Immature natural killer cell (primary cell): ENCODE data around the gene SHISA5. TPM values are rescaled to one million over a fixed set of nuclear protein-coding genes. Genes with fewer than 3 reads are reported as not detected.

Experiments
- DNase-seq, 3 donors: peaks; one replicate each; pipeline ENCODE4 v3.0.0; 2022; ENCODE audit warnings: mixed read lengths in 1 of 3
- H3K27ac Mint-ChIP-seq, 6 donors: one replicate each; pipeline ENCODE4 v1.8.0; 2020; ENCODE audit warnings: mixed read lengths in 6 of 6, mild to moderate bottlenecking in 5 of 6, inconsistent platforms in 4 of 6, moderate library complexity in 3 of 6
- H3K27me3 Mint-ChIP-seq, 3 donors: one replicate each; pipeline ENCODE4 v1.8.0; 2020 to 2021; ENCODE audit warnings: low read depth in 3 of 3, mild to moderate bottlenecking in 3 of 3, mixed read lengths in 3 of 3, moderate library complexity in 3 of 3, inconsistent platforms in 1 of 3
- H3K36me3 Mint-ChIP-seq, 3 donors: one replicate each; pipeline ENCODE4 v1.8.0; 2020; ENCODE audit warnings: mixed read lengths in 3 of 3, inconsistent platforms in 2 of 3, mild to moderate bottlenecking in 2 of 3
- H3K4me1 Mint-ChIP-seq, 2 donors: one replicate each; pipeline ENCODE4 v1.8.0; 2020; ENCODE audit warnings: inconsistent platforms in 2 of 2, mild to moderate bottlenecking in 2 of 2, mixed read lengths in 2 of 2, moderate library complexity in 1 of 2
- H3K4me3 Mint-ChIP-seq, 5 donors: one replicate each; pipeline ENCODE4 v1.8.0; 2020; ENCODE audit warnings: mild to moderate bottlenecking in 5 of 5, mixed read lengths in 5 of 5, inconsistent platforms in 3 of 5, moderate library complexity in 3 of 5
- H3K9me3 Mint-ChIP-seq, 6 donors: one replicate each; pipeline ENCODE4 v1.8.0; 2020; ENCODE audit warnings: mild to moderate bottlenecking in 6 of 6, mixed read lengths in 6 of 6, inconsistent platforms in 4 of 6, moderate library complexity in 3 of 6
- polyA plus RNA-seq, 3 donors: library from polyadenylated mRNA; unstranded; fragments of 300-500 nt; fragmentation: Illumina TruSeq; gene quantifications; one replicate each; pipeline ENCODE4 v1.2.3, GENCODE V29; 2021

SHISA5 gene
- polyA plus RNA-seq, 3 donors from 2014 or later: 351 to 618 (median 505) TPM

DNA sequence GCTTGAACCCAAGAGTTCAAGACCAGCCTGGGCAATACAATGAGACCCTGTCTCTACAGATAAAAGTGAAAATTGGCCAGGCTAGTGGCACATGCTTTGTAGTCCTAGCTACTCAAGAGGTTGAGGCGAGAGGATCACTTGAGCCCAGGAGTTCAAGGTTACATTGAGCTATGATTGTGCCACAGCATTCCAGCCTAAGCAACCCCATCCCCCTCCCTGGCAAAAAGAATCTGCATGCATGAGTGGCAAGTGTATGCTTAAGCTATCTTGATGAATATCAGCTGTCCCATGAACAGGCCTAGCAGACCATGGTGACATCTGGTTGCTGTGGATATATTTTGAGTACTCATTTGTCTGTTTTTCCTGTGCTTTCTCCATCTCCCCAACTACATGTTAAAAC, 52.7 kb downstream of the SHISA5 start:
- Mint-ChIP-seq H3K27me3 (peaks cover 0 to 2% (median 1%) of the 10 kb centered on the region in 3 donors), H3K4me3 (no peak overlapping the region), H3K4me1 (peaks cover 20 to 23% of the 10 kb centered on the region in 2 donors), H3K36me3 (peaks cover 8 to 32% (median 13%) of the 10 kb centered on the region in 3 donors), H3K27ac (peak overlapping the region in 1 of 6 donors; percentile 11), H3K9me3 (peaks cover 0 to under 1% (median 0%) of the 10 kb centered on the region in 6 donors)
- no peak for DNase-seq

DNA sequence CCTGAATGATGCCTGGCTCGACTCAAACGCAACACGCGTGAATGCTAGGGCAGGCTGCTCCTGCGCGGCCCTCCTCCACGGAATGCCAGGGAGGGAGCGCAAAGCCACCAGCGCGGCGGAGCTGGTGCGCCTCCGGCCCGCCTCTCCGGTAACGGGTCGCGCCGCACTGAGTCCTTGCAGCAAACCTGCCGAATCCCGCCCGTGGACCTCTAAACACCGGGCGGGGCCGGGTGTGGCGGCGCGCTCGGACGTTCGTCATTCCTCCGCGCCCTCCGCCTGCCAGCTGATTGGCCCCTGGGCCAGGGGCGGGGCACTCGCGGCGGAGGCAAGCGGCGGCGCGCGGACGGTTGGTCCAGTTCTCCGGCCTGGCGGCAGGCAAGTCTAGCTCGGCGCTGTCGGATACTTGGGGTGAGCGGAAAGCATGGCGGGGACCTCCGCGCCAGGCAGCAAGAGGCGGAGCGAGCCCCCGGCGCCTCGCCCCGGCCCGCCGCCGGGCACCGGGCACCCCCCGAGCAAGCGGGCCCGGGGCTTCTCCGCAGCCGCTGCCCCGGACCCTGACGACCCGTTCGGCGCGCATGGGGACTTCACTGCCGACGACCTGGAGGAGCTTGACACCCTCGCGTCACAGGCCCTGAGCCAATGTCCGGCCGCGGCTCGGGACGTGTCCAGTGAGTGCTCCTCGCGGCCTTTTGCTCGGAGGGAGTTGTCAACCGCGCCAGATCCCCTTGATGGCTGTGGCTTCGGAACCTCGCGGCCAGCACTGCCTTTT, 57.4 kb downstream of the SHISA5 start, which contains the start of gene ATRIP:
ATRIP (plus strand) TSS at position 313 of the 769 bp plus-strand sequence; CDS start at position 422, 109 bp downstream.
- H3K4me3 Mint-ChIP-seq: peak within 1 kb of the TSS; percentile 85 to 93 (median 88)
- peaks cover 0 to 9% (median 5%) of the 10 kb centered on the region in 3 donors for H3K27me3 Mint-ChIP-seq
- H3K36me3 Mint-ChIP-seq: peaks cover 7 to 19% (median 7%) of the 10 kb centered on the region in 3 donors
- peaks cover 35 to 42% of the 10 kb centered on the region in 2 donors for H3K4me1 Mint-ChIP-seq
- peaks cover 0 to 2% (median 0%) of the 10 kb centered on the region in 6 donors for H3K9me3 Mint-ChIP-seq
- peak within 1 kb of the TSS; percentile 88 to 97 (median 94) for H3K27ac Mint-ChIP-seq
- DNase-seq: peak; percentile 84 to 86 (median 85)

DNA sequence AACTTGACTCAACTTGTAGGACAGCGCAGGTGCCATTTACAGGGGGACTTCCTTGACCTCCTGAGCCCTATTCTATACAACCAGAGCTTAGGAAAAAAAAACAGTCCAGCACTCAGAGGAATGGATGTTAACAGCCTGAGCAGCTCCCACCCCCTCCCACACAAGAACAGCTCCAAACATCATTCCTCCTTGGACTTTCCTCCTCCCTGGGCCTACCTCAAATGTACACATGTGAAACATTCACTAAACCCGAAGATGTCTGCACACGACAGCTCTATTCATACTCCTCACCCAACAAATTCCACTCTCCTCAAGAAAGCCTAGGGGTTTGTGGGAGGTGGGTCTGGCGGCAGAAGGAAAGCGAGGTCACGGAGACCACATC, 57.9 kb downstream of the SHISA5 start:
- peaks cover 4 to 18% (median 4%) of the 10 kb centered on the region in 3 donors for H3K36me3 Mint-ChIP-seq
- peak overlapping the region; percentile 88 to 97 (median 94) for H3K27ac Mint-ChIP-seq
- peaks cover 0 to 2% (median 0%) of the 10 kb centered on the region in 6 donors for H3K9me3 Mint-ChIP-seq
- peaks cover 0 to 9% (median 6%) of the 10 kb centered on the region in 3 donors for H3K27me3 Mint-ChIP-seq
- peak overlapping the region; percentile 85 to 93 (median 88) for H3K4me3 Mint-ChIP-seq
- DNase-seq: no peak
- H3K4me1 Mint-ChIP-seq: peaks cover 40 to 48% of the 10 kb centered on the region in 2 donors

DNA sequence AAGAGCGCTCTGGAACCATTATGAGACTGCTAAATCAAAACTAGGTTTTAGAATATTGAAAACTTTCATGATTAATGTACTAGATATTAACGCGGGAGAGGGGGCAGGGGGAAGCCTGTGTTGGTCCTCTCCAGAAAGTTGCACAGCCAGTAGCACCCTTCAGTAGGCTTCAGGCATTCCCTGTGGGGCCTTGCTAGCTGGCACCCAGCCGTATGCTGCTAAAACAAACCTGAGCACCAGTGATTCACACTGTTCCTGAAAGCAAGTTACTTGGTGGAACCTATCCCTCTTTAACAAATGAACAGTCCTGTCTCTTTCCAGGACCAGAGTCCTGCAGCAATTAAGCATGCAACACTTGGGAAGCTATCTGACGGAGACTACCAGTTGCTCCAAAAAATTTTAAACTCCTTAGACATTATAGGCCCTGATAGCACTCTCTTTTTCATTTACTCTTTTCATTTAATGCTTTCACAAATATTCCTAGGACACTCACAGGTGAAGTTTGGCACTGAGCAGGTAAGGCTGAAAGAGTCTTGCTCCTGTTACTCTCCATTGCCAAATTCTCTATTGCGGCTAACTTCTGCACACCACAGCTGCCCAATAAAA, 58.6 kb downstream of the SHISA5 start:
- peak overlapping the region; percentile 85 to 93 (median 88) for H3K4me3 Mint-ChIP-seq
- no peak for DNase-seq
- H3K9me3 Mint-ChIP-seq: peaks cover 0 to 2% (median 0%) of the 10 kb centered on the region in 6 donors
- peaks cover 46 to 55% of the 10 kb centered on the region in 2 donors for H3K4me1 Mint-ChIP-seq
- H3K27me3 Mint-ChIP-seq: peaks cover 0 to 13% (median 6%) of the 10 kb centered on the region in 3 donors
- H3K36me3 Mint-ChIP-seq: peaks cover 4 to 18% (median 4%) of the 10 kb centered on the region in 3 donors
- H3K27ac Mint-ChIP-seq: peak overlapping the region; percentile 88 to 97 (median 94)

DNA sequence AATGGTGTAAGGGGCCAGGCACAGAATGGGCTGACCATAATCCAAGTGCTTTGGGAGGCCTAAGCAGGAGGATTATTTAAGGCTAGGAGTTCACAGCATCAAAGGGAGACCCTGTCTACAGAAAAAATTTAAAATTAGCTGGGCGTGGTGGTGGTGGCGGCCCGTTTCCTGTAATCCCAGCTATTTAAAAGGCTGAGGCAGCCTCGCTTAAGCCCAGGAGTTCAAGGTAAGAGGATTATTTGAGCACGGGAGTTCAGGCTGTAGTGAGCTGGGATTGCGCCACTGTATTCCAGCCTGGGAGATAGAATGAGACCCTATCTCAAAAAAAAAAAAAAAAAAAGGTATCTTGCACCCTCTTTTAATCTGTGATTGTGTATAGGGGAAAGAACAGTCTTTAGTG, 62.0 kb downstream of the SHISA5 start:
- H3K36me3 Mint-ChIP-seq: peaks cover 0 to 14% (median 4%) of the 10 kb centered on the region in 3 donors
- H3K4me3 Mint-ChIP-seq: peak overlapping the region; percentile 93 to 100 (median 96)
- peaks cover 6 to 13% (median 12%) of the 10 kb centered on the region in 3 donors for H3K27me3 Mint-ChIP-seq

DNA sequence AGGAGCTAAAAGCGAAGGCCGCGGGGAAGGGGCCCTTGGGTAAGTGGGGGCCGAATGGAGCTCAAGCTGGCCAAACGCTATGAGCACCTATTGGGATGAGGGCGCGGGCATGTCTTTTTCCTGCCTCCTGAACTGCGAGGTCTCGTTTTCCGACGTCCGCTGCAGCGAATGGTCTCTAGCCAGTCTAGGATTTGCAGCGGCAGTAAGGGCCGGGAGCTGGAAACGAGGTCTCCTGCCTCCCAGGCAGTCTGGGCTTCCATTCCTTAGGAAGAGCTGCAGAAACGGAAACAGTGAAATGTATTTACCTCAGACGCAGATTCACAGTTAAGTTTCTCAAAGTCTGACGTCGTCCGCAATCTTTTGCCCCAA, 63.4 kb downstream of the SHISA5 start:
- H3K4me3 Mint-ChIP-seq: peak overlapping the region; percentile 93 to 100 (median 96)
- peaks cover 44 to 45% of the 10 kb centered on the region in 2 donors for H3K4me1 Mint-ChIP-seq
- peak in 1 of 3 donors; percentile 23 for DNase-seq
- peaks cover 6 to 13% (median 7%) of the 10 kb centered on the region in 3 donors for H3K27me3 Mint-ChIP-seq
- peak overlapping the region in 4 of 6 donors; percentile 99 to 100 (median 100) for H3K27ac Mint-ChIP-seq
- H3K9me3 Mint-ChIP-seq: no peaks in the 10 kb centered on the region
- peaks cover 0 to 14% (median 4%) of the 10 kb centered on the region in 3 donors for H3K36me3 Mint-ChIP-seq

More for the DNA sequence above, 62.0 kb downstream of the SHISA5 start:
- peak overlapping the region in 4 of 6 donors; percentile 99 to 100 (median 100) for H3K27ac Mint-ChIP-seq
- peaks cover 0 to 2% (median 0%) of the 10 kb centered on the region in 6 donors for H3K9me3 Mint-ChIP-seq
- H3K4me1 Mint-ChIP-seq: peaks cover 53 to 55% of the 10 kb centered on the region in 2 donors
- DNase-seq: no peak

DNA sequence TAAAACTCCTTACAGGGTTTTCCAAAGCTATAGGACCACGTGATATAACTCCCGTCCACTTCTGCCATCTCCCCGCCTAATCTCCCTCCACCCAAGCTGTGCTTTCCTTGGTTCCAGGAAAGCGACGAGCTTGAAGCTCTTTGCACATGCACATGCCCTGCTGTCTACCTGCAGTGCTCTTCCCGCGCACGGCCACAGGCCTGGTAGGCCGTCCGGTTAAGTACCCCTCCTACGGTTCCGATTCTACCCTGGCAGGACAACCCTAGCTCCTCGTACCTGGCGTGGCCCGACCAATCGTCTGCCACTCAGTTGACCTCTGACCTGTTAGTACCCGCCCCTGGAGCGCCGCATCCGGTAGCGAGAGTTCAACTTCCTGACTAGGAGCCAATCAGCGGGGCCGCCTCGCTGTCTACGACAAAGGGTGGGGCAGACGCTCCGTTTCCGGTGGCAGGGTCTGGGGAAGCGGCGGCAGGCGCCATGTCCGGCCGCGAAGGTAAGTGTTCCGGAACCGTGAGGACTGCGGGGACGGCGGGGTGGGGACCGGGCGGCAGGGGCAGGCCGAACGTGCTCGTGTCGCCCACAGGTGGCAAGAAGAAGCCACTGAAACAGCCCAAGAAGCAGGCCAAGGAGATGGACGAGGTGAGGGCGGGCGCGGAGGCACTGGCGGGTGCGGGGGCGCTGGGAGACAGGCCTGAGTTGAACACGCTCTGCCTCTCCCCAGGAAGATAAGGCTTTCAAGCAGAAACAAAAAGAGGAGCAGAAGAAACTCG, 64.0 kb downstream of the SHISA5 start, which contains the start of the genes CCDC51 and TMA7:
CCDC51 (minus strand) TSS at position 300 of the 770 bp plus-strand sequence. CDS start 4,991 bp downstream, outside the sequence.
TMA7 (plus strand) TSS at position 438 of the 770 bp plus-strand sequence; CDS start at position 478, 40 bp downstream.
- Mint-ChIP-seq H3K4me1 (peaks cover 43 to 44% of the 10 kb centered on the region in 2 donors), H3K27ac (peak within 1 kb of the TSS in 4 of 6 donors; percentile 99 to 100 (median 100)), H3K4me3 (peak within 1 kb of the TSS; percentile 93 to 100 (median 96)), H3K27me3 (peaks cover 5 to 12% (median 6%) of the 10 kb centered on the region in 3 donors), H3K9me3 (no peaks in the 10 kb centered on the region), H3K36me3 (peaks cover 0 to 14% (median 4%) of the 10 kb centered on the region in 3 donors)
- DNase-seq: peak; percentile 97 to 98 (median 98)

DNA sequence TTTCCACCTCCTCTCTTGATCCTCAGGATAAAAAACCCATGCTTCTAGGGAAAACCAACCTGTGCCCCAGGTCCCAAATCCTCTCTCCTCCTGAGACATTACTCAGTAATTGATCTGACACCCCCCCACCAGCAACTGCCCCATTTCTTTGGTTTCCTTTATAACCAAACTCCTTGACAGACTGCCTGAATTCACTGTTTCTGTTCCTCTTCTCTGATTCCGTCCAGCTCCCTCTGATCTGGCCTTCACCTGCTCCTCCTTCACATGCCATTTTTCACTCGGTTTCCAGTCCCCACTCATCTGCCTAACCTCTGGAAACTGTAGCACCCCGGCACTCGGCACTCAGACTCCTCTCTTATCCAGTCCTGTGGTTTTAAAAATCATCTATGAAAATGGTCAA, 66.2 kb downstream of the SHISA5 start:
- no peak for DNase-seq
- Mint-ChIP-seq H3K36me3 (peaks cover 0 to 8% (median 4%) of the 10 kb centered on the region in 3 donors), H3K27me3 (peaks cover 5 to 10% (median 6%) of the 10 kb centered on the region in 3 donors), H3K4me1 (peaks cover 49 to 51% of the 10 kb centered on the region in 2 donors), H3K27ac (peak overlapping the region in 4 of 6 donors; percentile 3 to 100 (median 100)), H3K9me3 (no peaks in the 10 kb centered on the region), H3K4me3 (no peak overlapping the region)

DNA sequence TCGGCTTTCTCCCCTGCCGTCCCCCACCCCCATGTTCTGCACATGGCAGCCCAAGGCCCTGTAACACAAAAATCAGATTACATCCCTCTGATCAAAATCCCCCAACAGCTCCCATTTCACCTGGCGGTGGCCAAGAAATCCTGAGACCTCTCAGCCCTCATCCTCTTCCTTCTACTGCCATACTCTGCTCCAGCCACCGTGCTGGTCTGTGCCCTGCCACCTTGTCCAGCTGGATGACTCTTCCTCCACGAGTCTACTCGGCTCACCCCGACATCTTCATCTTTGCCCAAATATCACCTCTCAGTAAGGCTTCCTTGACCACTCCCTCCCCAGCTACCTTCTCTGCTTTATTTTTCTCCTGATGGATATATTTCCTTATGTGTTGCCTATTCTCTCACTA, 67.1 kb downstream of the SHISA5 start:
- no peaks in the 10 kb centered on the region for H3K9me3 Mint-ChIP-seq
- H3K36me3 Mint-ChIP-seq: peaks cover 0 to 9% (median 0%) of the 10 kb centered on the region in 3 donors
- H3K4me3 Mint-ChIP-seq: no peak overlapping the region
- peaks cover 5 to 10% (median 6%) of the 10 kb centered on the region in 3 donors for H3K27me3 Mint-ChIP-seq
- no peak for DNase-seq
- no peak overlapping the region for H3K27ac Mint-ChIP-seq
- peaks cover 47 to 48% of the 10 kb centered on the region in 2 donors for H3K4me1 Mint-ChIP-seq

DNA sequence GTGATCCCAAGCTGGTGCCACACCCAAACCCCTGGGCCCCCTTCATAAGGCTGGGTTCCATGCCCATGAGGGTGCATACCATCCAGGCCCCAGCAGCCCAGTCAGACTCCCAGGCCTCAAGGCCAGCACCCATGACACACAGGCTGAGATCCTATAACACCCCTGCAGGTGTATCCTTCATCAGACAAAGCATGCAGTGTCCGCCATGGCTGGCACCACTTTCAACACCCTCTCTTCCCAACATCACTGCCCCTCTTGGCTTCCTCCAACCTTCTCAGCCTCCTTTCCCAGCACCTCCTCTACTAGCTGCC, 67.5 kb downstream of the SHISA5 start:
- H3K27ac Mint-ChIP-seq: no peak overlapping the region
- H3K4me3 Mint-ChIP-seq: no peak overlapping the region
- H3K36me3 Mint-ChIP-seq: peaks cover 0 to 8% (median 0%) of the 10 kb centered on the region in 3 donors
- DNase-seq: no peak
- peaks cover 5 to 7% (median 6%) of the 10 kb centered on the region in 3 donors for H3K27me3 Mint-ChIP-seq
- H3K9me3 Mint-ChIP-seq: no peaks in the 10 kb centered on the region
- H3K4me1 Mint-ChIP-seq: peaks cover 43% of the 10 kb centered on the region in 2 donors

DNA sequence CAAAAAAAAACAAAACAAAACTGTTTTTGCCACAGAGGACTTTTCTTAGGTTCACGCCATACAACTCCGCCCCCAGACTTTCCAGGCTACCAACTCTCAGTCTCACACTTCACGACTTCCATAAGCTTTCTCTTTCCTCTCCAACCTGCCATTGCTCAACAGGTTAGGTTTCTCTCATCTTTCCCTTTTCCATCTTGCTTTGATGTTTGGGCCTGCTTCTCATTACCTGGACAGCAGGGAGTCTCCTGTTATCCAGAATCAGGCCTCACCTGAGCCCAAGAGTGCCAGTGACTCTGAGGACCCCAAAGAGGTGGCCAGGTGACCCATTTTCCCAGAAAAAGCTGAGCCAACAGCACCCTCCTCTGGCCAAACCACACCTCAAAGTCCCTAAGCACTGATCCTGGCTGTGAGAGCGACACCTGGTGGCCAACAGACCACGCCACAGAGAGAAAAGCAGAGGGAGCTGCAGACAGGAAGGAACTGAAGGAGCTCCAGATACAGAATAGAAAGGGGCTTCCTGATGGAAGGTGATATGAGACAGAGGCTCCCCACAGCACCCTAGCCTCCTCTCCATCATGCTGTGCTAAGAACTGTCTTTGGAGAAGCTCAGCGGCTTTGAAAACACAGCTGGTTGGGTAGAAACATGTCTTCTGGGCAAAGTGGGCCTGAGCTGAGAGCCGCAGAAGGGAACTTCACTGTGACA, 68.0 kb downstream of the SHISA5 start:
- peak; percentile 79 to 81 (median 79) for DNase-seq
- peaks cover 38 to 40% of the 10 kb centered on the region in 2 donors for H3K4me1 Mint-ChIP-seq
- H3K27ac Mint-ChIP-seq: no peak overlapping the region
- peaks cover 4 to 7% (median 6%) of the 10 kb centered on the region in 3 donors for H3K27me3 Mint-ChIP-seq
- H3K4me3 Mint-ChIP-seq: no peak overlapping the region
- H3K36me3 Mint-ChIP-seq: peaks cover 0 to 7% (median 0%) of the 10 kb centered on the region in 3 donors
- H3K9me3 Mint-ChIP-seq: no peaks in the 10 kb centered on the region

DNA sequence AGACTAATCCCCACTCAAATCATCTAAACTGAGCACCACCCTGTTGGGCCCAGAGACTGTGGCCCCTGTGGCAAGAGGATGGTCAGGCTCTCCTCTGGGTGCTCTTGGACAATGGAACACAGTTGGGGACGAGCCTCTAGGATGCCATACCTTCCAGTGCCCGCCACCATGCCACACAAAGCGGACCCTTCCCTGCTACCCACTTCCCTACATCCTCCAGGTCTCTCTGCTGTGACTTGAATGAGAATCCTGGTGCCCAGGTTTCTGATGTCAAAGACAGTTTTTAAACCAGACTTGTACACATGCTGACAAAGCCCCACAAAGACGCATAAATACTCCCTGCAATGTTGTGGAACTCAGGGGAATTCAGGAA, 68.8 kb downstream of the SHISA5 start:
- peaks cover 0 to 6% (median 5%) of the 10 kb centered on the region in 3 donors for H3K27me3 Mint-ChIP-seq
- H3K4me1 Mint-ChIP-seq: peaks cover 31 to 38% of the 10 kb centered on the region in 2 donors
- no peaks in the 10 kb centered on the region for H3K9me3 Mint-ChIP-seq
- no peak for DNase-seq
- H3K36me3 Mint-ChIP-seq: peaks cover 0 to 7% (median 0%) of the 10 kb centered on the region in 3 donors
- H3K4me3 Mint-ChIP-seq: no peak overlapping the region
- H3K27ac Mint-ChIP-seq: peak overlapping the region in 2 of 6 donors; percentile 42 to 60
